ENCODE results near the gene AHCYL2. TPM values are rescaled to one million over a fixed set of nuclear protein-coding genes. Genes with fewer than 3 reads are reported as not detected.

Gene AHCYL2
- total and polyA plus RNA-seq, 4 donors, result 2.0 to 10.0 (median 3.6) TPM

DNA sequence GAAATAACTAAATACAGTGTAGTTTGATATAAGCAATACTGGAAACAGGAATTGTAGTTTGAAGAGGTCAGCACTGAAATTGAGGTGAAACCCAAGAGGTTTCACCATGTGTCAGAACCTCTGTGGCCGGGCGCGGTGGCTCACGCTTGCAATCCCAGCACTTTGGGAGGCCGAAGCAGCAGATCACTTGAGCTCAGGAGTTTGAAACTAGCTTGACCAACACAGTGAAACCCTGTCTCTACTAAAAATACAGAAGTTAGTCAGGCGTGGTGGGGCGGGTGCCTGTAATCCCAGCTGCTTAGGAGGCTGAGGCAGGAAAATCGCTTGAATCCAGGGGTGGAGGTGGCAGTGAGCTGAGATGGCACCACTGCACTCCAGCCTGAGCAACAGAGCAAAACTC is 13.7 kb downstream of the AHCYL2 start (continued):
- TF ChIP-seq REST (IDR thresholded peaks at IDR 0.05), result no peak

- no peak for DNase-seq (ENCODE audit: low spot score)
- no peak overlapping the region for H3K9ac ChIP-seq (ENCODE audit: low read depth in 1 of 2, low read length in 2 of 2)
- no peaks in the 10 kb centered on the region for H3K9me3 ChIP-seq (ENCODE audit: control insufficient read depth in 4 of 4, low read length in 3 of 4)
- TF ChIP-seq HNF4G (IDR thresholded peaks at IDR 0.05), result no peak
- TF ChIP-seq JUND (IDR thresholded peaks at IDR 0.05), result no peak
- TF ChIP-seq TAF1 (conservative IDR thresholded peaks at IDR 0.05), result no peak
- TF ChIP-seq MAX (IDR thresholded peaks at IDR 0.05), result no peak
- no peak for TF ChIP-seq RAD21 (IDR thresholded peaks at IDR 0.05)
- TF ChIP-seq RXRA (IDR thresholded peaks at IDR 0.05), result no peak
- TF ChIP-seq EGR1 (IDR thresholded peaks at IDR 0.05; ENCODE audit: low read depth in 2 of 2), result no peak
- TF ChIP-seq NR2F2 (IDR thresholded peaks at IDR 0.05), result no peak
- TF ChIP-seq ATF3 (IDR thresholded peaks at IDR 0.05), result no peak
- TF ChIP-seq SP1 (IDR thresholded peaks at IDR 0.05), result no peak
- TF ChIP-seq CTCF (IDR thresholded peaks at IDR 0.05; ENCODE audit: low read depth, low read length, missing input control), result no peak
- no peak for TF ChIP-seq FOXA2 (IDR thresholded peaks at IDR 0.05)
- no peak for TF ChIP-seq REST (IDR thresholded peaks at IDR 0.05)
- TF ChIP-seq YY1 (IDR thresholded peaks at IDR 0.05), result no peak
- TF ChIP-seq FOXA1 (IDR thresholded peaks at IDR 0.05), result no peak
- no peak for TF ChIP-seq ZBTB33 (IDR thresholded peaks at IDR 0.05)
- no peak for TF ChIP-seq GABPA (IDR thresholded peaks at IDR 0.05 in 1 of 2, conservative IDR thresholded peaks at IDR 0.05 in 1 of 2)
- no peak overlapping the region for H3K27ac ChIP-seq (ENCODE audit: low read depth in 1 of 2, low read length in 2 of 2)
- WGBS, result 95% methylated on average over 10 of the region's 10 CpGs
- no peaks in the 10 kb centered on the region for H3K36me3 ChIP-seq (ENCODE audit: control insufficient read depth in 4 of 4, insufficient read depth in 3 of 4, low read depth in 1 of 4, low read length in 3 of 4)
- no peaks in the 10 kb centered on the region for H3K4me1 ChIP-seq (ENCODE audit: control insufficient read depth in 4 of 4, insufficient read depth in 4 of 4, low read length in 3 of 4)
- no peak overlapping the region for H3K4me3 ChIP-seq (ENCODE audit: low read depth in 1 of 3, low read length in 3 of 3)
- no peaks in the 10 kb centered on the region for H3K27me3 ChIP-seq (ENCODE audit: control insufficient read depth in 4 of 4, insufficient read depth in 4 of 4, low read length in 3 of 4)
Observed at GRCh38 chr7:129240119-129240820, 15.4 kb downstream of the AHCYL2 start.
